SH-SY5Y (cell line): ENCODE results near the gene SLC34A1.

Experiments
- GATA2 ChIP-seq: IDR thresholded peaks from 2 replicates; pipeline ENCODE4 v1.6.1; 2011; ENCODE audit warnings: mild to moderate bottlenecking, low read depth, low read length
- GATA3 ChIP-seq: IDR thresholded peaks from 2 replicates; pipeline ENCODE4 v1.6.1; 2011; ENCODE audit warnings: low read depth, mild to moderate bottlenecking, low read length, moderate library complexity

- TF ChIP-seq GATA3 (no peak), GATA2 (no peak)
Measured at GRCh38 chr5:177403102-177403791, 19.0 kb downstream of the SLC34A1 start.
